Bronchial epithelial cell (primary cell): ENCODE data around the gene MCAM. TPM values are rescaled to one million over a fixed set of nuclear protein-coding genes. Genes with fewer than 3 reads are reported as not detected.

Experiments used
- DNase-seq: peaks from one replicate; pipeline ENCODE4 v3.0.0-alpha.2; 2010; ENCODE audit warnings: low read depth
- FAIRE-seq: peaks from 2 replicates; lab custom pipeline; 2011; peaks lifted over from hg19 to GRCh38; lab: Jason Lieb, UNC
- H3K27me3 ChIP-seq: 2 replicates; pipeline ENCODE4 v1.5.1; 2011; ENCODE audit warnings: low read length; ENCODE audit not compliant: control insufficient read depth, insufficient read depth
- H3K36me3 ChIP-seq: 2 replicates; pipeline ENCODE4 v1.5.1; 2011; ENCODE audit warnings: low read length; ENCODE audit not compliant: control insufficient read depth, insufficient read depth
- H3K4me3 ChIP-seq: 2 replicates; pipeline ENCODE4 v1.5.1; 2011; ENCODE audit warnings: mild to moderate bottlenecking, low read depth, low read length, control low read depth
- total RNA-seq: library from RNA; depleted of rRNA; stranded (reverse); fragments of >200 nt; gene quantifications from 2 replicates; pipeline ENCODE4 v1.2.1, GENCODE V29; 2014
- TF ChIP-seq, protein P1 (sequence below): IDR thresholded peaks from 2 replicates; pipeline ENCODE4 v1.5.1; 2011; ENCODE audit warnings: mild to moderate bottlenecking, moderate library complexity, low read length, control low read depth, inconsistent platforms; ENCODE audit not compliant: insufficient read depth, severe bottlenecking

The MCAM gene
- total RNA-seq, 1 donor from 2014 or later = 36.3 TPM

GRCh38 chr11:119316016-119316728 is 758 bp downstream of the MCAM start:
- Histone ChIP-seq H3K36me3 (peaks cover 16% of the 10 kb centered on the region), H3K27me3 (no peaks in the 10 kb centered on the region), H3K4me3 (peak overlapping the region; percentile 51)
- DNase-seq (no peak), FAIRE-seq (no peak)
- TF ChIP-seq, protein P1, sequence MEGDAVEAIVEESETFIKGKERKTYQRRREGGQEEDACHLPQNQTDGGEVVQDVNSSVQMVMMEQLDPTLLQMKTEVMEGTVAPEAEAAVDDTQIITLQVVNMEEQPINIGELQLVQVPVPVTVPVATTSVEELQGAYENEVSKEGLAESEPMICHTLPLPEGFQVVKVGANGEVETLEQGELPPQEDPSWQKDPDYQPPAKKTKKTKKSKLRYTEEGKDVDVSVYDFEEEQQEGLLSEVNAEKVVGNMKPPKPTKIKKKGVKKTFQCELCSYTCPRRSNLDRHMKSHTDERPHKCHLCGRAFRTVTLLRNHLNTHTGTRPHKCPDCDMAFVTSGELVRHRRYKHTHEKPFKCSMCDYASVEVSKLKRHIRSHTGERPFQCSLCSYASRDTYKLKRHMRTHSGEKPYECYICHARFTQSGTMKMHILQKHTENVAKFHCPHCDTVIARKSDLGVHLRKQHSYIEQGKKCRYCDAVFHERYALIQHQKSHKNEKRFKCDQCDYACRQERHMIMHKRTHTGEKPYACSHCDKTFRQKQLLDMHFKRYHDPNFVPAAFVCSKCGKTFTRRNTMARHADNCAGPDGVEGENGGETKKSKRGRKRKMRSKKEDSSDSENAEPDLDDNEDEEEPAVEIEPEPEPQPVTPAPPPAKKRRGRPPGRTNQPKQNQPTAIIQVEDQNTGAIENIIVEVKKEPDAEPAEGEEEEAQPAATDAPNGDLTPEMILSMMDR = no peak

DNA sequence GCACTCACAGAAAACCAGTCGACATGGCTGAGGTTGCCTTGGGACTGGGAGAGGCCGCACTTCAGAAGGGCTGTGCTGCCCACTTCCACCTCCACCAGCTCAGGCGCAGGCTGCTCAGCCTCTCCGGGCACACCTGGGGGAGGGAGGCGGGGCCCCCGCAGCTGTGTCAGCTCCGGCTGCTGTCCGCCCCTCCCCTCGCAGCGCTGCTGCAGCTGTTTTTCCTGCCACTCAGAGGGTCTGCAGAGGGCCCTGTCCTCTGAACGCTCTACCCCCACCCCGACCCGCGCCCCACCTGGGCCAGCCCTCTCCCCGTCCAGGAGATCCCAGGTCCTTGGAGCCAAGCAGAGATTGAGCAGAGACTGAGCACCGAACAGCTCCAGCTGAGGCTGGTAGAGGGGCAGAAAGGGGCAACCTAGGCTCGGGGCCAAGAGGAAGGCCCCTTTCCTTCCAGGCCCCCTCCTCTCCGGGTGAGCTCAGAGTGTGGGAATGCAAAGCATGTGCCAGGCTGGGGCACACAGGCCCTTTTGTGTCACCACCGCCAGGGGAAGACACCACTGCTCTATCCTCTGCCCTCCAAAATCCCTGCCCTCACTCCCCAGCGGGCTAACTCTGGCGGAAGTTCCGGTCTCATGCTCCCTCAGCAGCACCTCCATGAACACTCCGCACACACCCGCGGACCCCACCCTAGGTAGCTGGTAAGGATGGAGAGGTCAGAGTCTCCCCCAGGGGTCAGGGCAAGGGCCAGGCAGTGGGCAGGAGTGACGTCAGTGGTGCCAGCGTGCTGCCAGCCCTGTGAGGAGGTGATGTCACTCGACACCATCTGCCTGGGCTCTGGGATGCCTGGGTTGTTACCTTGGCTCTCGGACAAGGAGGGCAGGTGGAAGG is 1.6 kb downstream of the MCAM start:
- FAIRE-seq = peak; percentile 47
- no peak for DNase-seq
- TF ChIP-seq, protein P1 = peak; percentile 27
- Histone ChIP-seq H3K36me3 (peaks cover 22% of the 10 kb centered on the region), H3K27me3 (no peaks in the 10 kb centered on the region), H3K4me3 (peak overlapping the region; percentile 51)

DNA sequence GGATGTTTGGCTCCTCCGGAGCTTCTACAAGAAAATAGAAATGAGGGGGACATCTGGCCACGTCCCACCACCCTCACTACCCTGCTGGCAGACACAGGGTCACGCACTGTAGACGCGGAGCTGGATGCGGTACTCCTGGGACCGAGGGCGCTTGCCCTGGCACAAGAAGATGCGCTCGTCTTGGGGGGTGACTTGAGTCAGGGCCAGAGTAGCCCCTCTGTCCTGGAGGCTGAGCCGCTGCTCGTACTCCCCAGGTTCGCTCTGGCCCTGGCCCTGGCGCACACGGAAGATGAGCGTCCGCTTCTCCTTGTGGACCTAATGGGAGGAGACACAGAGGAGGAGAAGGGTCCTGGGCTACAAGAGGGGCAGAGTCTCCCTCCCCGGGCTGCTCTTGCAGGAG is 2.2 kb downstream of the MCAM start:
- DNase-seq (no peak), FAIRE-seq (no peak)
- TF ChIP-seq, protein P1 = no peak
- Histone ChIP-seq H3K27me3 (no peaks in the 10 kb centered on the region), H3K4me3 (no peak overlapping the region), H3K36me3 (peaks cover 26% of the 10 kb centered on the region)

GRCh38 chr11:119310682-119311052 is 6.3 kb downstream of the MCAM start:
- H3K36me3 ChIP-seq = peaks cover 32% of the 10 kb centered on the region
- DNase-seq (no peak), FAIRE-seq (no peak)
- TF ChIP-seq, protein P1 = no peak
- no peaks in the 10 kb centered on the region for H3K27me3 ChIP-seq
- H3K4me3 ChIP-seq = no peak overlapping the region

DNA sequence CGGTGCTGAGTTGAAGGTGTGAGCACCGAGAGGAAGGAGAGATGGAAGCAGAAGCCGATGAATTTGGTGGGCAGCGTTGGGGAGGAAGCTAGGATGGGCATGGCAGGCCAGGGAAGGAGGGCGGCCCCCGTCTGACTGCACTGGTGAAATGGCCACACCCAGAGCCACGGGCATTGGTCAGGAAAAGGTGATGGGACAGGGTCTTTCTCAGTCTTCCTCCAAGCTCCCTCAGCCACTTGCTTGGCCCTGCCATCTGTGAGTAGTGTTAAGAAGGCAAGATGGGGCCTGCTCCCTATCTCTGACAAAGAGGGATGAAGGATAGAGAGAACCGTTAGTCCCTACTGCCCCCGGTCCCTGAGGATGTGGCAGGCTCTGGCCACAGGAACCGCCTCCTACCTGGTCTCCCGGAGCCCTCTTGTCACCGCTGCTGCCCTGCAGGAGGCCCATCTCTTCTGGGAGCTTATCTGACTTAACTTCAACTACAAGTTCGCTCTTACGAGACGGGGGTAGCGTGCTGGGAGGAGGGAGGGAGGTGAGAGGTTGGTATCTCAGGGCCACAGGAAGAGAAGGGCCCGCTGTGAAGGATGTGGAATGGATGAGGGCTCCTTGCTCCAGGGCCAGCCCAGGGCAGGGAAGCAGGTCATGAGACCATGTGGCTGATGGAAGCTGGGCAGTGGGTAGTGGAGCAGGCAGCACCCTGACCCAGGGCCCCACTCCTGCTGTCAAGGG is 6.8 kb downstream of the MCAM start:
- Histone ChIP-seq H3K36me3 (peaks cover 32% of the 10 kb centered on the region), H3K27me3 (no peaks in the 10 kb centered on the region), H3K4me3 (no peak overlapping the region)
- TF ChIP-seq, protein P1 = no peak
- DNase-seq = no peak
- no peak for FAIRE-seq
